Right atrium auricular region (tissue), 2 donors: Measurements from ENCODE around the gene SNX24. TPM values are rescaled to one million over a fixed set of nuclear protein-coding genes. Genes with fewer than 3 reads are reported as not detected.

Experiments
- DNase-seq: peaks from one replicate; pipeline ENCODE4 v3.0.0-alpha.2; 2019; ENCODE audit warnings: low spot score
- H3K27ac ChIP-seq, 2 donors: fragments of 200-600 bp; sonication (generic); 1 replicate in 1 of 2; 2 replicates in 1 of 2; pipeline ENCODE4 v1.5.1; 2016 to 2019
- H3K27me3 ChIP-seq, 2 donors: fragments of 200-600 bp; sonication (generic); one replicate each; pipeline versions ENCODE4 v1.5.1 to v1.6.0; 2017 to 2019
- H3K36me3 ChIP-seq: fragments of 200-600 bp; sonication (generic); one replicate; pipeline ENCODE4 v1.5.1; 2016
- H3K4me1 ChIP-seq, 2 donors: fragments of 200-600 bp; sonication (generic); one replicate each; pipeline versions ENCODE4 v1.5.1 to v1.6.0; 2017 to 2019
- H3K4me3 ChIP-seq, 2 donors: fragments of 200-600 bp; sonication (generic); 1 replicate in 1 of 2; 2 replicates in 1 of 2; pipeline ENCODE4 v1.5.1; 2017 to 2019; ENCODE audit warnings: mild to moderate bottlenecking in 1 of 2, moderate library complexity in 1 of 2
- H3K9me3 ChIP-seq, 2 donors: fragments of 200-600 bp; sonication (generic); one replicate each; pipeline ENCODE4 v1.5.1; 2019
- total RNA-seq, 2 donors: library from RNA; depleted of rRNA; stranded (reverse); fragments of >200 nt; gene quantifications; one replicate each; pipeline ENCODE4 v1.1.0, GENCODE V29; 2016
- TF ChIP-seq, protein P1 (sequence below), 2 donors: fragments of 200-600 bp; sonication (generic); IDR thresholded peaks; one replicate each; pipeline ENCODE4 v1.5.1; 2019; ENCODE audit warnings: antibody characterized with exemption in 2 of 2

SNX24 gene, protein sequence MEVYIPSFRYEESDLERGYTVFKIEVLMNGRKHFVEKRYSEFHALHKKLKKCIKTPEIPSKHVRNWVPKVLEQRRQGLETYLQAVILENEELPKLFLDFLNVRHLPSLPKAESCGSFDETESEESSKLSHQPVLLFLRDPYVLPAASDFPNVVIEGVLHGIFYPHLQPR
- total RNA-seq: 10 to 100 TPM; 10.8 to 13.2 TPM

DNA sequence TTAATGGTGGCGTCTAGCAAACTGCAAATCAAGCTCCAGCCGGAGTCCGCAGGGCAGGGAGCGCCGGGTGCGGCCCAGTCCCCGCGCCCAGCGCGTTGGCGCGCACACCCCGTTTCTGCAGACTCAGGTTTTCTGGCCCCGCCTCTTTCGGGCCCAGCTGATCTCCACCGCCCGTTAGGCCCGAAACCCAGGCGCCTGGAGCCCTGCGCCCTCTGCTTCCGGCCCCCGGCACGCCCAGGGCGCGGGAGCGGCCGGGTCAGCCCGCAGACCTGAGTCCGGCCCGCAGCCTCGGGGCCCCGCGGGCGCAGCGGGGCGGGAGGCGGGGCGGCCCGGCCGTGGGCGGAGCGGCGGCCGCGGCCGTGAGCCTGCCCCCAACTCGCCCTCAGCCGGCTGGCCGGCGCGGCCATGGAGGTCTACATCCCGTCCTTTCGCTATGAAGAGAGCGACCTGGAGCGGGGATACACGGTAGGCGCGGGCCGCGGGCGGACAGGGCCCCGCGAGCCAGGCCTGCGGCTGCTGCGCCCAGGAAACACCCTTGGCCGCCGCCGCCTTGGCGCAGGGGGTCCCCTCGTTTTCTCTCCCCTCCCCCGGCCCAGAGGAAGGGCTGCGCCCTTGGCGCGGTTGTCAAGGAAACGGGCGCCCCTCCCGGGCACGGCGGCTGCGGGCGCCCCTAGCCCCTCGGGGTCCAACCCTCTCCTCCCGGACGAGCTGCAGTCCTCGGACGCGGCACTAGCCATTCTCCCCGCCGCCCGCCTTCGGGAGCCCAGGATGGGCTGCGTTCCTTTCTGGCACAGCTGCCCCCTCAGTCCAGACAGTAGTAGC, at the start of gene SNX24:
Gene SNX24 (plus strand): TSS at position 385 of the 822 bp plus-strand sequence. CDS start 21 bp downstream, at position 406.
- H3K36me3 ChIP-seq: no peaks in the 10 kb centered on the region
- H3K4me3 ChIP-seq: peak within 1 kb of the TSS; percentile 92 to 93
- TF ChIP-seq, protein P1, sequence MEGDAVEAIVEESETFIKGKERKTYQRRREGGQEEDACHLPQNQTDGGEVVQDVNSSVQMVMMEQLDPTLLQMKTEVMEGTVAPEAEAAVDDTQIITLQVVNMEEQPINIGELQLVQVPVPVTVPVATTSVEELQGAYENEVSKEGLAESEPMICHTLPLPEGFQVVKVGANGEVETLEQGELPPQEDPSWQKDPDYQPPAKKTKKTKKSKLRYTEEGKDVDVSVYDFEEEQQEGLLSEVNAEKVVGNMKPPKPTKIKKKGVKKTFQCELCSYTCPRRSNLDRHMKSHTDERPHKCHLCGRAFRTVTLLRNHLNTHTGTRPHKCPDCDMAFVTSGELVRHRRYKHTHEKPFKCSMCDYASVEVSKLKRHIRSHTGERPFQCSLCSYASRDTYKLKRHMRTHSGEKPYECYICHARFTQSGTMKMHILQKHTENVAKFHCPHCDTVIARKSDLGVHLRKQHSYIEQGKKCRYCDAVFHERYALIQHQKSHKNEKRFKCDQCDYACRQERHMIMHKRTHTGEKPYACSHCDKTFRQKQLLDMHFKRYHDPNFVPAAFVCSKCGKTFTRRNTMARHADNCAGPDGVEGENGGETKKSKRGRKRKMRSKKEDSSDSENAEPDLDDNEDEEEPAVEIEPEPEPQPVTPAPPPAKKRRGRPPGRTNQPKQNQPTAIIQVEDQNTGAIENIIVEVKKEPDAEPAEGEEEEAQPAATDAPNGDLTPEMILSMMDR (IDR thresholded peaks at IDR 0.05): no peak
- H3K27me3 ChIP-seq: no peaks in the 10 kb centered on the region
- H3K27ac ChIP-seq: peak within 1 kb of the TSS; percentile 88 to 94
- DNase-seq: peak; percentile 75
- H3K4me1 ChIP-seq: peaks cover 0 to 13% of the 10 kb centered on the region in 2 donors
- H3K9me3 ChIP-seq: peaks cover 0 to under 1% of the 10 kb centered on the region in 2 donors

DNA sequence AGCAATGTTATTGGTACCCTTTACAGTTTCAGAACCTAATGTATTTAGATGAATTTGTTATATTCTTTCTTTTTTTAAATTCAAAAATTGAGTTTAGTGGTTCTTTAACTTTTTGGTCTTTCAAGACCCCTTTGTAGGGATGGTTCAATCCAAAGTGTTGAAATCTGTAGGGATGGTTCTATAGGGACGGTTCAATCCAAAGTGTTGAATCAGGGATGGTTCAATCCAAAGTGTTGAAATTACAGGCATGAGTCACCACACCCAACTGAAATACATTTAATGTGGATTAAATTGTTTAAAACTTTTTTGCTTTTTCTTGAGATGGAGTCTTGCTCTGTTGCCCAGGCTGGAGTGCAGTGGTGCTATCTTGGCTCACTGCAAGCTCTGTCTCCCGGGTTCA, 39.9 kb upstream of the SNX24 start:
- no peak for DNase-seq
- Histone ChIP-seq H3K36me3 (peaks cover 48% of the 10 kb centered on the region), H3K9me3 (no peaks in the 10 kb centered on the region)

DNA sequence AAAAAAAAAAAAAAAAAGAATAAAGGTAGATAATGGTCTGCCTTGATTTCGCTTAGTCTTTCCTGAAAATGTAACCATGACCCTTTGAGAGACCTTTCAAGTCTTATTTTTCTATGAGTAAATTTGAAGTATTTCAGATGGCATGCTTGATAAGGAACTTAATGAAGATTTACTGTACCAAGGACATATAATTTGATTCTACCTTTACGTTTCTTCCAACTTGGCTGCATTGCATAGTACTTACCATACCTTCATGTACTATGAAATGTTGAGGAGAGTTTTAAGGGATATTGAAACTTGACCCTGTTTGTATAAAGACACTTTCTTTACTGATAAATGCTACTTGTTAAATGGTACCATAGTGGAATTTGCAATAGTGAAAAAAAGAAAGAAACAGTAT, 35.0 kb upstream of the SNX24 start:
- H3K4me1 ChIP-seq: no peaks in the 10 kb centered on the region
- H3K36me3 ChIP-seq: peaks cover 24% of the 10 kb centered on the region
- DNase-seq: no peak
- H3K27me3 ChIP-seq: no peaks in the 10 kb centered on the region
- H3K4me3 ChIP-seq: no peak overlapping the region
- no peak overlapping the region for H3K27ac ChIP-seq
- TF ChIP-seq, protein P1 (IDR thresholded peaks at IDR 0.05): no peak
- no peaks in the 10 kb centered on the region for H3K9me3 ChIP-seq

More for the DNA sequence above, 39.9 kb upstream of the SNX24 start:
- no peak overlapping the region for H3K27ac ChIP-seq
- TF ChIP-seq, protein P1 (IDR thresholded peaks at IDR 0.05): no peak
- no peaks in the 10 kb centered on the region for H3K4me1 ChIP-seq
- no peak overlapping the region for H3K4me3 ChIP-seq
- no peaks in the 10 kb centered on the region for H3K27me3 ChIP-seq

DNA sequence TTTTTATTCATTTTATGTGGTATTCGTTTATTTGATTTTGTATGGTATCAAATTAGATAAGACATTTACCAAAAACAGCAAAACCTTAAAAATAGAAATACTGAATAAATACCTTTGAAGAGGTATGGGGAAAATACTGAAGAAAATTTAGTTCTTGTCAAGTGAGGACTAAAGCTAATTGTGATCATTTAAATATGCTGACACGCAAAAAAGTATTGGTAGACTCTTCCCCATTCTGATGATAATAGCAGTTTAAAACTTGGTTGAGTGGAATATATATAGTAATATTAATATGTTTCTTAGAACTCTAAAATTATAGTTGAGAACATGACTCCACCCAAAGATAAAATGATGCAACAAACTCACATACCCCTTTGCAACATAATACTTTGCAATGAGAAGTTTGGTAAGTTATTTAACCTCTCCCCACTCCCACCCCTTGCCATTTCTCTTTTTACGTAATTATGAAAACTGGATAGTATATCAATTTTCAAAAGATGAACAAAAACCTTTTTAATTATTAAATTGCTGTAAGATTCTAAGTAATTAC, 30.1 kb upstream of the SNX24 start:
- no peak for DNase-seq
- Histone ChIP-seq H3K9me3 (no peaks in the 10 kb centered on the region), H3K4me1 (no peaks in the 10 kb centered on the region), H3K27me3 (no peaks in the 10 kb centered on the region), H3K27ac (no peak overlapping the region), H3K36me3 (peaks cover 7% of the 10 kb centered on the region), H3K4me3 (no peak overlapping the region)
- TF ChIP-seq, protein P1 (IDR thresholded peaks at IDR 0.05): no peak

DNA sequence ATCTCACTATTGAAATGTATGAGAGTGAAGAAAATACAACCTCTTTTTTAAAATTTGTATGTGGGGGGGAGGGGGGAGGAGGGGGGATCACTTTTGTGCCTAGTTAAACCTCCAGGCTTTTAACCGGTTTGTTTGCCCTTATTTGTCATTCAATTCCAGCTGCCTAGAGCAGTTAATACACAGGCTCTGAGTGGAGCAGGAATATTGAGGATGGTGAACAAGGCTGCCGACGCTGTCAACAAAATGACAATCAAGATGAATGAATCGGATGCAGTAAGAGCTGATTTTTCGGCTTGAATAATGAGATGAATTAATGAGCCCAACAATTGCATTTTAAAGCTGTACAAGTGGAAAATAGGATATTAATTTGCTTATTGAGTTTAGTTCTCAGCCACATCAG, 28.7 kb upstream of the SNX24 start:
- no peaks in the 10 kb centered on the region for H3K4me1 ChIP-seq
- no peak overlapping the region for H3K27ac ChIP-seq
- no peak for DNase-seq
- H3K27me3 ChIP-seq: no peaks in the 10 kb centered on the region
- no peaks in the 10 kb centered on the region for H3K9me3 ChIP-seq
- H3K4me3 ChIP-seq: no peak overlapping the region
- TF ChIP-seq, protein P1 (IDR thresholded peaks at IDR 0.05): no peak
- H3K36me3 ChIP-seq: peaks cover 13% of the 10 kb centered on the region
